HG03097 (cell line): ENCODE measurements around the gene SNRPA1.
"Not testable (repeated sequence)": the region's sequence is repeated elsewhere in the genome, so short reads cannot be mapped to it uniquely, and the experiment has no call there.

Experiments used
- ATAC-seq: cut with Tn5 transposase; IDR thresholded peaks from one replicate; pipeline ENCODE4 v1.9.1; 2021; ENCODE audit not compliant: unreplicated experiment, low FRiP score

Gene SNRPA1

DNA sequence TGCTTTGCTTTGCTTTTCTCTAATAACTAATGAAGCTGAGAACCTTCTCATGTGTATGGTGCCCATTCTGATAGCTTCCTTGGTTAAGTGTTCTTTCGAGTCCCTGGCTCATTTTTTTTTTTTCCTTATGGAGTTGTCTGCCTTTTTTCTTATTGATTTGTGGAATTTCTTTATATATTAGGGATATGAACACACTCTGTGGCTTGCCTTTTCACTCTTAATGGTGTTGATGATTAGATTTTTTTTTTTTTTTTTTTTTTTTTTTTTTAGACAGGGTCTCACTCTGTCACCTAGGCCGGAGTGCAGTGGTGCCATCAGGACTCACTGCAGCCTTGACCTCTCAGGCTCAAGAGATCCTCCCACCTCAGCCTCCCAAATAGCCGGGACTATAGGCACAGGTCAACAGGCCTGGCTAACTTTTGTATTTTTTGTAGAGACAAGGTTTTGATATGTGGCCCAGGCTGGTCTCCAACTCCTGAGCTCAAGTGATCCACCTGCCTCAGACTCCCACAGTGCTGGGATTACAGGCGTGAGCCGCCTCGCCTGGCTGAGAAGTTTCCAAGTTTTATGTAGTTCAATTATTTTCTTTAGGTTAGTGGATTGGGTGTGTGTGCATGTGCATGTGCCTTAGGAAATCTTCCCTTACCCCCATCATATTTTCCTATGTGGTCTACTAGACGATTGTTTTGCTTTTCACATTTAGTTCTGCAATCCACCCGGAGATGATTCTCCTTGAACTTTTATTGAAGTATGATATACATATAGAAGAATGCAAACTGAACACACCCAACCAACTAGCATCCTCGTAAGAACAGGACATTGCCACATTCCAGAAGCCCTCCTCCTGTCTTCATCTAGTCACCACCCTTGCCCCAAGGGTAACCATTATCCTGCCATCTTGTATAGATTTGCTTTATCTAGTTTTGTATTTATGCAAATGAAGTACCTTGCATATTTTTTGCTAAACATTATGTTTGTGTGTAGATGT, 1.7 kb upstream of the SNRPA1 start:
- ATAC-seq: no peak

- no peak for ATAC-seq
Measured at GRCh38 chr15:101295607-101296161, 636 bp upstream of the SNRPA1 start.

- no peak for ATAC-seq
Measured at GRCh38 chr15:101293122-101293521, 1.9 kb downstream of the SNRPA1 start.

GRCh38 chr15:101288905-101289513, 6.0 kb downstream of the SNRPA1 start:
- no peak for ATAC-seq

GRCh38 chr15:101287342-101287741, 7.7 kb downstream of the SNRPA1 start:
- ATAC-seq: not testable (repeated sequence)

DNA sequence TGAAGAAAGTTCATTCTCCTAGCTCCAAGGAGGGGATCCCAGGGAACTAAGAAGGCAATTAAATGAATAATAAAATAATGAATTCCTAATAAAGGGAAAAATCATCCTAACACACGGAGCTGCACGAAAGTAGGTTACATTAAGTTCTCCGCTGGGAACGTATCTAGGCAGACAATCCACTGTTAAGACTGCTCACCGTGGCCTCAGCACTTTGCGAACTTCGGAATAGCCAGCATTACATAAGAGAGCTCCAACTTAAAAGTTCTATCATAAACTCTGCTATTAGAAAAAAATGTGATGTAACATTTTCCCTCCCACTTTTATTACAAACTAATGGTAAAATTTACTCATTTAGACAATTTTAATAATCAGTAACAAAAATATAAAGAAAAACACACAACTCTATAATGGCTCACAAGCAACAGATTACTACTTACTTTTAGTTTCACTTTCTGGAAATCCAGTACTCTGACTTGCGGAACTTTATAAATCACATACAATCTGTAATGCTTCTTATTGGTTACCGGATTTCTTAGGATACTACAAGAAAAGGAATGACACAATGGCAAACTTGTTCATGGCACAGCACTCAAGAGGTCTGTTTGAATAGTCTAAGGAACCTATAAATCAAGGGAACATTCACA, 8.5 kb downstream of the SNRPA1 start:
- ATAC-seq: no peak

GRCh38 chr15:101283931-101284330, 11.1 kb downstream of the SNRPA1 start:
- no peak for ATAC-seq

DNA sequence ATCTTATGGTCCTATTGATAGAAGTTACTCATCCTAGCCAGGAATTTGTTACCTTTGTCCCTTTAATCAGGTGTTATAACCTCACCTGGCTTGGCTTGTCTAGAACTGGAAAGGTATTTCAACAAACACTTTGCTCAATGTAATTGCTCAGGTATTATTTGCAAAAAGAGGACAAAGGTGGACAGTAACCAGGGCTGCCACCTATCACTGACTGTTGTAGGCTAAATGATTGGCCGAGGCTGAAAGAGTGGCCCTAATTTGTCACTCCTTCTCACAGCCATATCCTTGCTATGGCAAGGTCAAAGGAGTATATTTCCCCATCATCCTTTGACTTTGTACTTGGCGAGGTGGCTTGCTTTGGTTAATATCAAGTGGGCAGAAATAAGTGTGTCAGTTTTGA, 15.0 kb downstream of the SNRPA1 start:
- ATAC-seq: no peak

DNA sequence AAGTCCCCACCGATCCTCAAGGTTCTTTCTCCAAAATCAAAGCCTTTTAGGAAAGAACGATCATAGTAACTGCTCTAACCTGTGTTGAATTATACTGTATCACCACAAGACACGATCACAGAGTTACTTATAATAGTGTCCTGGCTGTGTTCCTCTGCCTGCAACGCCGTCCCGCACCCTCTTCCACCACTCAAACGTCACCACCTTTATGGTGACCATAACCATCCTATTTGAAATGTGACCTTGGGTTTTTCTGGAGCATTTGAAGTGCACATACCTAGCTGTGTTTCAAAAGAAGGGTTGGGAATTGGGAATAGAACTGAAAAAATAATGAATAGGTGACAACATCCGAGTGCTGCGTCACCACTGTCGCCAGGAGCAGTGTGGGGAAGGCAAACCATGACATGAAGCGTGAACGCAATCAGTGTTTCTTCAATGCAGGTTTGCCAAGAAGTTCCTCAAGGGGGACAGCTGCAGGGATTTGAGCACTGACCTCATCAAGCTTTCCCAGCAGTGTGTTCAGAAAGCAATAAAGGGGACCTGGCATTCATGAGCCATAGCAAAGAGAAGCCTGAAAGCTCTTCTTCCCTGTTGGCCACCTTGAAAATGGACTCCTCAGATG, 17.0 kb downstream of the SNRPA1 start:
- ATAC-seq: no peak

DNA sequence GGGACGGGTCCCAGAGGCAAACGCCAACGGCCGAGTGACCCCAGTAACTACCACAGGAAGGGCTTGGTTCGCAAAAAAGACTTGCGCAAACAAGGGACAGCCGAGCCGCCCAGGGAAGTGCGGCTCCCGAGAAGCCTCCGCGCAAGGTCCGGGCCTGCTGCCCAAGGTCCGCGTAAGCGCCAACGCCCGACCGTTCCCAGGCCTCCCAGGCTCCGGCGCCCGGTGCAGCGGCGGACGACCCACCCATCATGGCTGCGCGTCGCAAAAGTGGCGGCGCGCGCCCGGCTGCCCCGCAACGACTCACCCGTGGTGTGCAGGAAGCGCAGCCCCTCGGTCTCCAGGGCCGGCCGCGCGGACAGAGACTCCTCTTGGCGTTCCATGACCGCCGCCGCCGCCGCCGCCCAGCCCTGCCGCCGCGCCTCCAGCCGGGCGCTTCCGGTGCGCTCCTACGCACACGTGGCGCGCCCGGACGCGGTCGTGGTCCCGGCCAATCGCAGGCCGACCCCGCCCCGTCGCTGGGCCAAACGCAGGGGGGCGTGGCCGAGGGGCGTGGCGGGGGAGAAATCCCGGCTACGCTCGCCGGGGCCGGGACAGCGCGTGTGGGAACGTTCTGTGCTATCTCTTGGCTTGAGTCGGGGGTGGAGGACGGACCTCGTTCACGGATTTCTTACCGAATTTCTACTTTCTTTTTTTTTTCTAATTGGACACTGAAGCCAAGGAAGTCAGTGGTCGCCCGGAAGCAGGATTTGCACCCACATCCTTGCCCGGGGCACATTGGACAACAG, 17.8 kb downstream of the SNRPA1 start, which contains the start of gene SELENOS:
Gene SELENOS (minus strand): TSS at position 448 of the 785 bp plus-strand sequence. CDS start 68 bp downstream, at position 380.
- peak; percentile 79 for ATAC-seq

DNA sequence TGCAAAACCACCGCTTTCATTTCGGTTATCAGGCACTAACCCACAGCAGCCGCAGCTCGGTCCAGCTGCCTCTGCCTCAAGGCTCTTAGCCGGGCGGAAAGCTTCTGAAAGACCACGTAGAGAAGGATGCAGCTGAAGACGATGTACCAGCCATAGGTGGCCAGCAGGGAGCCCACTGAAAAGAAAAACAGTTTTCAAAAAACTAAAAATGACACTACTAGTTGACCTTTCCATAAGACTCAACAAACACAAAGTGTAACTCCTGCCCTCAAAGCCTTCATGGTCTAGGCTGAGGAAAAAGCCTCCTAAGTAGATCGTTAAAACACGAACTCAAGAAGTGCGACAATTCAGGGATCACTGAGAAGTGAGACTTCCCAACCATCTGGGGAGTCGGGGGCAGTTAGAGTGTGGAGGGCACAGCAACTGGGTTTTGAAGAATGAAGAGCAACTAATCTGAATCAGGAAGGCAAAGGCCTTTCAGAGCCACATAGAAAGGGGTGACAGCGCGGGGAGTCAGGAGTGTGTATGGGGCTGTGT, 18.5 kb downstream of the SNRPA1 start:
- ATAC-seq: peak; percentile 33

GRCh38 chr15:101275018-101275417, 20.0 kb downstream of the SNRPA1 start:
- ATAC-seq: no peak

DNA sequence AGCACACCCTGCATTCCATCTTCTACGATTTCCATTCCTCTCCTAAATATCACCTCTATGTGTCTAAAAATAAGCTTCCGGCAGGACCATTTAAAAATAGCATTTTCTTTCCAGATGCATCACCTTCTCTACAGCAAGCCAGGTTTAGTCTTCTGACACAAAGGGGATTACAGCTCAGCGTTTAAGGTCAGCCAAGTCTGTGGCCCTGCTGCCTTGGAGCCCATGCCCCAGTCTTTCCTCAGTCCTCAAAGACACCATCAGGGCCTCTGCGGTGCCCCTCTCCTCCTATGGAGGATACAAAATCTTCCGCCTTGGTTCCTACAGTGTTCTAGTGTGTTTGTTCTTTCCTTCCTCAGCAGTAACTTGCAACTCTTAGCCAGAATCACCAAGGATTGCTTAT, 21.5 kb downstream of the SNRPA1 start:
- no peak for ATAC-seq

DNA sequence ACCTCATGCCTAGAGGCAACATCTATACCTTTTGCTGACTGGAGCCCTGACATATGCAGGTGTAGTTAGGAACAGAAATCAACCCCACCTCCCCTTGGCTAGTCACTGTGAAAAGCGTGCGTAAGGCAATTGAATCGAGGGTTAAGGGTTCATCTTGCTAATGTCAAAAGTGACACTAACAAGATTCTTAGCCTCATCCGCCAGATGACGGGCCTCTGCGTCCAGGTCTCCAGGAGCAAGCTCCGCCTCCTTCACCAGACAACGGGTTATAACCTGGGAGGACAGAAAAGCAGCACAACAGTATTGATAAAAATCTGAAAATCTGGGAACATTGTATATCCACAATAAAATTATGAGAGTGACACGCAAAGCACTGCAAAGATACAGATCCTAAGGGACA, 22.5 kb downstream of the SNRPA1 start:
- ATAC-seq: no peak

DNA sequence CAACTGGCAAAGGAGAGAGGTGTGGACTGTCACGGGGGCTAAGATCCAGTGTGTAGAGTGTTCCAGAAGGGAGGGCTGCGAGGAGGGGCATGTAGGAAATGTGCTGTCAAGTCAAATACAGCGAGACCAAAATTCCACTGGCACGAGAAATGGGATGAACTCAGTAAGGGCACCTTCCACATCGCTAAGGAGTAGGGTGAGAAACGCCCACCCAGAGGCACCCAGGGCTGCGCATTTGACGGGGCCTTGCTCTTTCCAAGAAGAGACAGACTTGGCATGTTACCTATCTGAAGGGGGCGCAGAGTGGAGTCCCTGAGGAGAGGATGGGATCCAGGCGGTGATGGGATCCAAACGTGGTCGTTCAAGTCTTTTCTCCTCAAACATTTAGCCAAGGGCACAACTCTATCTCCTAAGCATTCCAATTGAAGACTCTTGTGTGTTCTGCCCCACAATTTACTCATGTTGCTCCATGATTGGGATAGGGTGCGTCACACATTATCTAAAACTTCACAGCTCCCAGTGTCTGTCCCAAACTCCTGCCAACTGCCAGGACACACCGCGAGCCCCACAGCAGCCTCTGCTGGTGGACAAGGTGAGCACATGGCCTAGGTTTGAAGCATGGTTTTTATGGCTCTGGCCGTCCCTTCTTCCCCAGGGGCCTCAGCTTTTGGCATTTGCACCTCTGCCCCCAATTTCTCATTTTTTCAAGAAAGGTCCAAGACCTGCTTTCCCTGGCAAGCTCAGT, 25.4 kb downstream of the SNRPA1 start:
- ATAC-seq: no peak

DNA sequence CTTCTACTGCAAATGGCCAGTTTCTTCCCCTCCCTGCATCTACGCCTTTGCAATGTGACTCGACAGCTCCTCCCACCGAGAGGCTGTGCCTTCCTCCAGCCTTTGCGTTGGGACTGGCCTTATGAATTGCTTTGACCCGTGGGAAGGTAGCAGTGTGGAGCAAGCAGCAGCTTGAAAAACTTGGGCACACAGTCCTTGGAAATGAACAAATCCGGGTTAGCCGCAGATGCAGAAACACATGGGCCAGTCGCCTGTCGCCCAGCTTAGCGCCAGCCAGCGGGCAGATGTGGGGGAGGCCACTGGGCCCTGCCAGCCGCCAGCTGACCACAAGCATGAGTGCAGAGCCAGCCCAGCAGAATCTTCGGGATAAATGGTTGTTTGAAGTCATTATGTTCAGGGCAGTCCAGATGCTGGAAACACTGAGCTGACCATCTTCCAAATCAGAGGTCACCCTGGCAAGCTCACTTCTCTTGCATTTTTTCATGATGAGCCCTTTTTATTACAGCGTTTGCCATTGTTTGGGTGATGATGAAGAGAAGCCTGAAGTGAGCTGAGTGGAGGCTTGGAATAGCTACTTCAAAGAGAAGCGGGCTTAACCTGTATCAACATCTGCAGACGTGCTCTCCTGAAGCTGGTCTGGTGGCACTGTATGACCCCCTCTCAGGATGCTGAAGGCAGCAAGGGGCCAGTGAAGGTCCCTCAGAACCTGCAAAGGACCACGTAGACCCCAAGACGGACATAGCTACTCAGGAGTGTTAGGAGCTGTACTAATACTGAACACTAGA, 27.5 kb downstream of the SNRPA1 start:
- ATAC-seq: no peak

- ATAC-seq: no peak
Measured at GRCh38 chr15:101266787-101267186, 28.3 kb downstream of the SNRPA1 start.

- no peak for ATAC-seq
Measured at GRCh38 chr15:101266034-101266433, 29.0 kb downstream of the SNRPA1 start.
